HepG2 (cell line): ENCODE results near the gene FAF2. TPM values are rescaled to one million over a fixed set of nuclear protein-coding genes. Genes with fewer than 3 reads are reported as not detected.

Experiments
- ATAC-seq: fragments of 200-7000 bp; cut with Tn5 transposase; 3 replicates; pipeline ENCODE4 v1.9.1; 2020; ENCODE audit warnings: mild to moderate bottlenecking, moderate library complexity
- BruUV-seq: library from RNA; stranded (reverse); fragments of 400-500 nt; replicated peaks from 2 replicates; lab custom pipeline; 2021; lab: Mats Ljungman, UMichigan
- CTCF ChIA-PET: fragments of 300-600 bp; formaldehyde crosslinking; extraction: SDS; loops from one replicate; lab custom pipeline; 2021; ENCODE audit warnings: low total read pairs, inconsistent platforms, low intra/inter-chr PET ratio; lab: Yijun Ruan, JAX
- POLR2A ChIA-PET: fragments of 350-600 bp; sonication (Branson Sonifier 250); formaldehyde crosslinking; loops from one replicate; lab custom pipeline; 2020; ENCODE audit warnings: antibody characterized with exemption, inconsistent platforms; lab: Yijun Ruan, JAX
- DNase-seq: peaks from one replicate; pipeline ENCODE4 v3.0.0-alpha.2; 2015; ENCODE audit warnings: low spot score
- FAIRE-seq: peaks from 3 replicates; lab custom pipeline; 2011; peaks lifted over from hg19 to GRCh38; lab: Jason Lieb, UNC
- H2AFZ ChIP-seq: one replicate; pipeline ENCODE4 v1.6.1; 2011; ENCODE audit warnings: low read length, inconsistent platforms
- H3K27ac ChIP-seq: fragments of 300-600 bp; 3 replicates; pipeline ENCODE4 v1.8.0; 2011; ENCODE audit warnings: mixed run types, mild to moderate bottlenecking, mixed read lengths, low read length, inconsistent platforms; ENCODE audit not compliant: insufficient read depth; ENCODE audit errors: extremely low read length
- H3K27me3 ChIP-seq, 2 experiments: fragments of 200-600 bp in 1 of 2; 2 replicates in 1 of 2; 3 replicates in 1 of 2; pipeline versions ENCODE4 v1.6.0 to v1.8.0; 2011; ENCODE audit warnings: low read length in 2 of 2, mild to moderate bottlenecking in 2 of 2, moderate library complexity in 2 of 2, inconsistent platforms in 1 of 2; ENCODE audit not compliant: insufficient read depth in 2 of 2, control insufficient read depth in 1 of 2
- H3K36me3 ChIP-seq, 2 experiments: fragments of 200-600 bp in 1 of 2; replicated peaks in 1 of 2; 2 replicates in 1 of 2; 3 replicates in 1 of 2; pipeline versions ENCODE4 v1.5.1 to v1.8.0; 2011; ENCODE audit warnings: low read length in 2 of 2, inconsistent platforms in 1 of 2; ENCODE audit not compliant: insufficient read depth in 2 of 2, control insufficient read depth in 1 of 2
- H3K4me1 ChIP-seq: 2 replicates; pipeline ENCODE4 v1.5.1; 2012; ENCODE audit warnings: low read length, inconsistent platforms; ENCODE audit not compliant: insufficient read depth
- H3K4me2 ChIP-seq: 2 replicates; pipeline ENCODE4 v1.6.0; 2011; ENCODE audit warnings: low read depth, low read length, inconsistent platforms
- H3K4me3 ChIP-seq, 3 experiments: fragments of 200-600 bp in 1 of 3; sonication (generic), shearing (Covaris generic) in 1 of 3; replicated peaks in 1 of 3; 2 replicates each; pipeline ENCODE4 v1.5.1; 2011 to 2016; ENCODE audit warnings: low read length in 3 of 3, inconsistent platforms in 2 of 3, low read depth in 2 of 3, mild to moderate bottlenecking in 2 of 3, control low read depth in 1 of 3, mixed read lengths in 1 of 3; ENCODE audit not compliant: insufficient read depth in 1 of 3
- H3K79me2 ChIP-seq: one replicate; pipeline ENCODE4 v1.6.1; 2011; ENCODE audit warnings: low read length, inconsistent platforms; ENCODE audit not compliant: insufficient read depth
- H3K9ac ChIP-seq: 2 replicates; pipeline ENCODE4 v1.6.0; 2011; ENCODE audit warnings: mild to moderate bottlenecking, low read depth, low read length, inconsistent platforms; ENCODE audit not compliant: insufficient read depth
- H3K9me3 ChIP-seq: 2 replicates; pipeline ENCODE4 v1.5.1; 2012; ENCODE audit warnings: mild to moderate bottlenecking, low read length
- H4K20me1 ChIP-seq: 2 replicates; pipeline ENCODE4 v1.6.0; 2011; ENCODE audit warnings: inconsistent platforms, mild to moderate bottlenecking, low read length, moderate library complexity; ENCODE audit not compliant: insufficient read depth
- CBFB ChIP-seq: sonication (generic); formaldehyde crosslinking; IDR thresholded peaks from 2 replicates; pipeline ENCODE4 v1.4.0; 2020; ENCODE audit warnings: missing genetic modification reagents
- CHD2 ChIP-seq: IDR thresholded peaks from 2 replicates; pipeline ENCODE4 v1.6.1; 2011; ENCODE audit warnings: low read depth, low read length, improper control_type of control experiment
- DNMT1 ChIP-seq: sonication (generic); formaldehyde crosslinking; IDR thresholded peaks from 2 replicates; pipeline ENCODE4 v1.5.1; 2020; ENCODE audit warnings: mild to moderate bottlenecking, missing genetic modification reagents
- FOXO1 ChIP-seq: sonication (generic); formaldehyde crosslinking; IDR thresholded peaks from 2 replicates; pipeline ENCODE4 v1.4.0; 2020; ENCODE audit warnings: missing genetic modification reagents
- HDAC2 ChIP-seq: sonication (generic); formaldehyde crosslinking; IDR thresholded peaks from 2 replicates; pipeline ENCODE4 v1.4.0; 2020; ENCODE audit warnings: missing genetic modification reagents
- IRX3 ChIP-seq: sonication (generic); formaldehyde crosslinking; IDR thresholded peaks from 2 replicates; pipeline ENCODE4 v1.8.1; 2023; ENCODE audit warnings: mild to moderate bottlenecking, low read depth, missing genetic modification reagents, borderline replicate concordance
- KLF11 ChIP-seq: IDR thresholded peaks from 2 replicates; pipeline ENCODE4 v1.6.1; 2016; ENCODE audit warnings: missing compliant biosample characterization
- MLLT10 ChIP-seq: sonication (generic); formaldehyde crosslinking; IDR thresholded peaks from 2 replicates; pipeline ENCODE4 v1.4.0; 2020; ENCODE audit warnings: missing genetic modification reagents
- NCOA1 ChIP-seq: sonication (generic); formaldehyde crosslinking; IDR thresholded peaks from 2 replicates; pipeline ENCODE4 v1.9.0; 2021; ENCODE audit warnings: missing genetic modification reagents
- NR2F6 ChIP-seq, 2 experiments: IDR thresholded peaks; 2 replicates each; pipeline ENCODE4 v1.6.1; 2016; ENCODE audit warnings: antibody characterized with exemption in 1 of 2, mild to moderate bottlenecking in 1 of 2
- PHF20 ChIP-seq: sonication (generic); formaldehyde crosslinking; IDR thresholded peaks from 2 replicates; pipeline ENCODE4 v1.5.0; 2020; ENCODE audit warnings: mild to moderate bottlenecking, missing genetic modification reagents
- PHF21A ChIP-seq: sonication (generic); formaldehyde crosslinking; IDR thresholded peaks from 2 replicates; pipeline ENCODE4 v1.5.0; 2020; ENCODE audit warnings: mild to moderate bottlenecking, missing genetic modification reagents
- ZBTB8A ChIP-seq: sonication (generic); formaldehyde crosslinking; IDR thresholded peaks from 2 replicates; pipeline ENCODE4 v1.4.0; 2020; ENCODE audit warnings: mild to moderate bottlenecking, low read depth, missing genetic modification reagents, borderline replicate concordance
- ZNF235 ChIP-seq: sonication (generic); formaldehyde crosslinking; IDR thresholded peaks from 2 replicates; pipeline ENCODE4 v1.8.1; 2023; ENCODE audit warnings: mild to moderate bottlenecking, missing genetic modification reagents, borderline replicate concordance
- WGBS: methylation state at CpG from one replicate; pipeline ENCODE4 v1.1.6; 2017; ENCODE audit warnings: low lambda C conversion rate; 5-methylcytosine and 5-hydroxymethylcytosine counted together
- in situ Hi-C: cut with HindIII; loops from 2 replicates; pipeline ENCODE4 v1.10.0; 2017; ENCODE audit warnings: low pct_unique_long_range_greater_than_20kb; ENCODE audit not compliant: extremely low pct_ligation_motif_present
- intact Hi-C: fragments of 100-400 bp; cut with micrococcal nuclease; formaldehyde crosslinking; loops from one replicate; pipeline ENCODE4 v1.10.0; 2022; ENCODE audit not compliant: unreplicated experiment
- polyA plus RNA-seq, 8 experiments: library from polyadenylated mRNA; depleted of rRNA in 3 of 8; stranded (reverse) in 7 of 8; unstranded in 1 of 8; fragments of >200 nt; fragmentation: Illumina TruSeq in 4 of 8; extraction: Trizol in 4 of 8; gene quantifications; 2 replicates each; pipeline versions ENCODE4 v1.2.1 to v1.2.3, GENCODE V29; 2011 to 2016; ENCODE audit warnings: low read depth in 4 of 8, missing spikeins in 1 of 8, mixed read lengths in 1 of 8; ENCODE audit not compliant: insufficient read depth in 1 of 8
- total RNA-seq, 5 experiments: library from RNA; depleted of rRNA; stranded (reverse); fragments of >200 nt; fragmentation: Illumina TruSeq; extraction: Trizol; gene quantifications; 2 replicates each; pipeline ENCODE4 v1.2.3, GENCODE V29; 2016; ENCODE audit warnings: low read depth in 1 of 5
- TF ChIP-seq, protein P1 (sequence below): IDR thresholded peaks from 2 replicates; pipeline ENCODE4 v1.6.1; 2012; ENCODE audit warnings: low read length, improper control_type of control experiment
- TF ChIP-seq, protein P2 (sequence below): sonication (generic); formaldehyde crosslinking; IDR thresholded peaks from 2 replicates; pipeline ENCODE4 v1.5.0; 2020; ENCODE audit warnings: missing genetic modification reagents
- TF ChIP-seq, protein P3 (sequence below): sonication (generic); formaldehyde crosslinking; IDR thresholded peaks from 2 replicates; pipeline ENCODE4 v1.8.0; 2023; ENCODE audit warnings: mild to moderate bottlenecking, missing genetic modification reagents

FAF2 gene
- total and polyA plus RNA-seq, 2 of the 13 experiments (the other 11 are each of a cell fraction or from before 2014, with no cell fraction given) = 27.8 to 34.3 TPM

DNA sequence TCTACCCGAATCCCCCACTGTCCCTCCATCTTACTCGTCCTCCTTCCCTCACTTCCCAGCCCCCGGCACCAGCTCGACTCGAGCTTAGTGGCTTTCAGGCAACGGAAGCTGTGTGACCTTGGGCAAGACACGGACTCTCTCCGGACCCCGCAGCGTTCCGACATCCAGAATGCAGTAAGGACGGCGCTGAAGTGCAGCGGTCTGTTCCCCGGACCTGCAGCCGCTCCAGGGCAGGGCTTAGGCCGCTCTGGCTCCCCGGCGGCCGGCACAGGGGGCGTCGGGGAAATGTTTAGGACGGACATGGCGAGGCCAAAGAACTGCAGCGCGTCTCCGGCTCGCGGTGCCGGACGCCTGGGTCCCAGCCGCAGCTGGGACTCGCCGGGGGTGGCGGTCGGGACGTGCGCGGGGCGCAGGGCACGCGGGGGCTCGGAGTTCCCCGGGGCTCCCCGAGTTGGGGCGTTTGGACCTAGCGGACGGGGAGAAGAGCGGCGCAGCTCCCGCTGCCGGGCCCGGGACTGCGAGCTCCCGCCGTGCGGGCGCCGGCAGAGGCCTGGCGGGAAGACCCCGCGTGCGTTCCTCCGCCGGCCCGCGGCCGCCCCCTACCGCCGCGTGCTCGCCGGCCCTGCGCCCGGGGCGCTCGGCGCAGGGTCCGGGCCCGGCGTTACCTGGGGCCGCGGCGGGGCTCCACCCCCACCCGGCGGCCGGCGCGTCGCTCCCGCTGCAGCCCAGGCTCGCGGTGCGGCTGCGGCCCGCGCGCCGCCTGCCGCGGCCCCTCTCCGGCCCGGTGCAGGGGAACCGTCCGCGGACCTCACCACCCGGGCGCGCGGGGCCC is 94.6 kb downstream of the FAF2 start:
- FAIRE-seq = no peak
- in situ Hi-C loops (loop anchor here (25.0 kb wide), 1 partner anchor 819 kb away; the partner anchor contains the start of genes LMAN2 and RGS14), intact Hi-C loops (no loop called here)
- CTCF ChIA-PET = no interaction called here
- no peaks in the 10 kb centered on the region for H3K9me3 ChIP-seq
- peak overlapping the region; percentile 74 for H3K9ac ChIP-seq
- peak overlapping the region; percentile 93 for H3K4me2 ChIP-seq
- no peaks in the 10 kb centered on the region for H4K20me1 ChIP-seq
- peaks cover 84% of the 10 kb centered on the region for H3K4me1 ChIP-seq
- 0% methylated on average over 12 of the region's 110 CpGs for WGBS
- H3K36me3 ChIP-seq = no peaks in the 10 kb centered on the region
- no peaks in the 10 kb centered on the region for H3K79me2 ChIP-seq
- POLR2A ChIA-PET = interaction anchor here (1.2 to 9.7 kb wide), 5 partner anchors 6 to 544 kb away, joined by 3 to 212 read pairs (median 4); partner anchors contain the start of genes FAF2, FGFR4, HIGD2A and NOP16
- no peak overlapping the region for H2AFZ ChIP-seq
- no TSS peak for BruUV-seq
- H3K4me3 ChIP-seq = peak overlapping the region; percentile 67 to 77 (median 72)
- no peak for DNase-seq
- no peaks in the 10 kb centered on the region for H3K27me3 ChIP-seq
- H3K27ac ChIP-seq = peak overlapping the region; percentile 14
- ATAC-seq = peak; percentile 32
- TF ChIP-seq NCOA1 (CRISPR knock-in tag) (no peak), HDAC2 (CRISPR knock-in tag) (0 out of 2 replicates have a peak, but pooled peaks have one; percentile 30), NR2F6 (IDR thresholded peaks at IDR 0.05) (no peak), NR2F6 (CRISPR knock-in tag; IDR thresholded peaks at IDR 0.05) (no peak), IRX3 (CRISPR knock-in tag) (peak; percentile 61; the same call in 1 of the 2 replicates), ZNF235 (CRISPR knock-in tag) (no peak), ZBTB8A (CRISPR knock-in tag) (no peak), FOXO1 (CRISPR knock-in tag) (no peak), DNMT1 (CRISPR knock-in tag) (no peak), PHF20 (CRISPR knock-in tag) (no peak), PHF21A (CRISPR knock-in tag) (peak; percentile 46; the same call in 1 of the 2 replicates), MLLT10 (CRISPR knock-in tag) (no peak), KLF11 (CRISPR knock-in tag) (no peak), CBFB (CRISPR knock-in tag) (no peak), CHD2 (no peak)
- TF ChIP-seq, protein P1, sequence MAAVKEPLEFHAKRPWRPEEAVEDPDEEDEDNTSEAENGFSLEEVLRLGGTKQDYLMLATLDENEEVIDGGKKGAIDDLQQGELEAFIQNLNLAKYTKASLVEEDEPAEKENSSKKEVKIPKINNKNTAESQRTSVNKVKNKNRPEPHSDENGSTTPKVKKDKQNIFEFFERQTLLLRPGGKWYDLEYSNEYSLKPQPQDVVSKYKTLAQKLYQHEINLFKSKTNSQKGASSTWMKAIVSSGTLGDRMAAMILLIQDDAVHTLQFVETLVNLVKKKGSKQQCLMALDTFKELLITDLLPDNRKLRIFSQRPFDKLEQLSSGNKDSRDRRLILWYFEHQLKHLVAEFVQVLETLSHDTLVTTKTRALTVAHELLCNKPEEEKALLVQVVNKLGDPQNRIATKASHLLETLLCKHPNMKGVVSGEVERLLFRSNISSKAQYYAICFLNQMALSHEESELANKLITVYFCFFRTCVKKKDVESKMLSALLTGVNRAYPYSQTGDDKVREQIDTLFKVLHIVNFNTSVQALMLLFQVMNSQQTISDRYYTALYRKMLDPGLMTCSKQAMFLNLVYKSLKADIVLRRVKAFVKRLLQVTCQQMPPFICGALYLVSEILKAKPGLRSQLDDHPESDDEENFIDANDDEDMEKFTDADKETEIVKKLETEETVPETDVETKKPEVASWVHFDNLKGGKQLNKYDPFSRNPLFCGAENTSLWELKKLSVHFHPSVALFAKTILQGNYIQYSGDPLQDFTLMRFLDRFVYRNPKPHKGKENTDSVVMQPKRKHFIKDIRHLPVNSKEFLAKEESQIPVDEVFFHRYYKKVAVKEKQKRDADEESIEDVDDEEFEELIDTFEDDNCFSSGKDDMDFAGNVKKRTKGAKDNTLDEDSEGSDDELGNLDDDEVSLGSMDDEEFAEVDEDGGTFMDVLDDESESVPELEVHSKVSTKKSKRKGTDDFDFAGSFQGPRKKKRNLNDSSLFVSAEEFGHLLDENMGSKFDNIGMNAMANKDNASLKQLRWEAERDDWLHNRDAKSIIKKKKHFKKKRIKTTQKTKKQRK = no peak
- TF ChIP-seq, protein P2, sequence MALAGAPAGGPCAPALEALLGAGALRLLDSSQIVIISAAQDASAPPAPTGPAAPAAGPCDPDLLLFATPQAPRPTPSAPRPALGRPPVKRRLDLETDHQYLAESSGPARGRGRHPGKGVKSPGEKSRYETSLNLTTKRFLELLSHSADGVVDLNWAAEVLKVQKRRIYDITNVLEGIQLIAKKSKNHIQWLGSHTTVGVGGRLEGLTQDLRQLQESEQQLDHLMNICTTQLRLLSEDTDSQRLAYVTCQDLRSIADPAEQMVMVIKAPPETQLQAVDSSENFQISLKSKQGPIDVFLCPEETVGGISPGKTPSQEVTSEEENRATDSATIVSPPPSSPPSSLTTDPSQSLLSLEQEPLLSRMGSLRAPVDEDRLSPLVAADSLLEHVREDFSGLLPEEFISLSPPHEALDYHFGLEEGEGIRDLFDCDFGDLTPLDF (CRISPR knock-in tag) = 0 out of 2 replicates have a peak, but pooled peaks have one; percentile 22
- TF ChIP-seq, protein P3, sequence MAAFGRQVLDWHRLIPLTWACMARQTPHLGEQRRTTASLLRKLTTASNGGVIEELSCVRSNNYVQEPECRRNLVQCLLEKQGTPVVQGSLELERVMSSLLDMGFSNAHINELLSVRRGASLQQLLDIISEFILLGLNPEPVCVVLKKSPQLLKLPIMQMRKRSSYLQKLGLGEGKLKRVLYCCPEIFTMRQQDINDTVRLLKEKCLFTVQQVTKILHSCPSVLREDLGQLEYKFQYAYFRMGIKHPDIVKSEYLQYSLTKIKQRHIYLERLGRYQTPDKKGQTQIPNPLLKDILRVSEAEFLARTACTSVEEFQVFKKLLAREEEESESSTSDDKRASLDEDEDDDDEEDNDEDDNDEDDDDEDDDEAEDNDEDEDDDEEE = no peak
